H1 (cell line): ENCODE results near the gene MMP25. TPM values are rescaled to one million over a fixed set of nuclear protein-coding genes. Genes with fewer than 3 reads are reported as not detected.

Source experiments
- BCL11A ChIP-seq, 2 experiments: IDR thresholded peaks; one replicate each; pipeline ENCODE4 v1.6.1; 2011; ENCODE audit warnings: low read depth in 2 of 2, low read length in 2 of 2, mild to moderate bottlenecking in 2 of 2
- CBX5 ChIP-seq: fragments of 300-800, 300-1000 bp; sonication (generic); IDR thresholded peaks from 2 replicates; pipeline ENCODE4 v1.7.1; 2016; ENCODE audit warnings: antibody characterized with exemption, low read length, low read depth
- CEBPB ChIP-seq: IDR thresholded peaks from 2 replicates; pipeline ENCODE4 v1.6.1; 2012; ENCODE audit warnings: low read depth, low read length
- CHD7 ChIP-seq: fragments of 300-600 bp; sonication (generic); IDR thresholded peaks from 2 replicates; pipeline ENCODE4 v1.7.1; 2012; ENCODE audit warnings: low read length, moderate library complexity, mild to moderate bottlenecking, inconsistent platforms; ENCODE audit not compliant: insufficient replicate concordance
- EGR1 ChIP-seq: IDR thresholded peaks from 2 replicates; pipeline ENCODE4 v1.6.1; 2011; ENCODE audit warnings: low read depth, low read length, borderline replicate concordance
- KDM1A ChIP-seq: fragments of 200-600, 300-600 bp; sonication (generic); IDR thresholded peaks from 2 replicates; pipeline ENCODE4 v1.7.1; 2016; ENCODE audit warnings: mild to moderate bottlenecking, low read length, borderline replicate concordance
- RBBP5 ChIP-seq: IDR thresholded peaks from 2 replicates; pipeline ENCODE4 v1.7.1; 2012; ENCODE audit warnings: low read depth, mild to moderate bottlenecking, inconsistent platforms, low read length, moderate library complexity, borderline replicate concordance
- RNF2 ChIP-seq: fragments of 200-900, 300-1000 bp; sonication (generic); IDR thresholded peaks from 2 replicates; pipeline ENCODE4 v1.7.1; 2016; ENCODE audit warnings: borderline replicate concordance, low read depth, mild to moderate bottlenecking, antibody characterized with exemption, low read length; ENCODE audit not compliant: poor library complexity, severe bottlenecking; ENCODE audit errors: missing control alignments
- SIRT6 ChIP-seq: IDR thresholded peaks from one replicate; pipeline ENCODE4 v1.7.1; 2012; ENCODE audit warnings: low read length, inconsistent platforms
- SRF ChIP-seq: IDR thresholded peaks from 2 replicates; pipeline ENCODE4 v1.6.1; 2011; ENCODE audit warnings: mild to moderate bottlenecking, low read depth, low read length, moderate library complexity
- TBP ChIP-seq: IDR thresholded peaks from 2 replicates; pipeline ENCODE4 v1.6.1; 2011; ENCODE audit warnings: low read depth, low read length, improper control_type of control experiment
- polyA plus RNA-seq, 7 experiments: library from polyadenylated mRNA; depleted of rRNA in 3 of 7; stranded (reverse) in 5 of 7; unstranded in 2 of 7; fragments of >200 nt in 5 of 7; fragments of 200-250 nt in 2 of 7; gene quantifications; 1 replicate in 5 of 7; 2 replicates in 1 of 7; 4 replicates in 1 of 7; pipeline versions ENCODE4 v1.2.1 to v1.2.3, GENCODE V29; 2011 to 2013; ENCODE audit warnings: missing spikeins in 2 of 7, mixed read lengths in 2 of 7
- total RNA-seq: library from RNA; stranded (reverse); fragmentation: NEBNext Ultra II Directional; extraction: Animal tissue kit (Norgen Biotek cat#: 25700); gene quantifications from 2 replicates; pipeline ENCODE4 v1.2.1, GENCODE V29; 2021

The MMP25 gene
- total and polyA plus RNA-seq, 2 of the 8 experiments (the other 6 are each of a cell fraction or from before 2014, with no cell fraction given) = 7.7 to 26.7 TPM

- TF ChIP-seq CHD7 = no peak
- TF ChIP-seq BCL11A (IDR thresholded peaks at IDR 0.05; ENCODE audit: low read depth in 2 of 2, low read length in 2 of 2) = no peak
- TF ChIP-seq SIRT6 = no peak
- TF ChIP-seq CEBPB = no peak
- TF ChIP-seq SRF = no peak
- TF ChIP-seq TBP = peak; percentile 87
- TF ChIP-seq KDM1A = no peak
- no peak for TF ChIP-seq RBBP5
- TF ChIP-seq CBX5 = no peak
- no peak for TF ChIP-seq RNF2
- no peak for TF ChIP-seq EGR1
Observed at GRCh38 chr16:3027983-3028715, 18.2 kb upstream of the MMP25 start (continued).
